Esophagus muscularis mucosa (tissue), 4 donors: ENCODE results near the gene GABRA5. TPM values are rescaled to one million over a fixed set of nuclear protein-coding genes. Genes with fewer than 3 reads are reported as not detected.
"Not testable (repeated sequence)": the region's sequence is repeated elsewhere in the genome, so short reads cannot be mapped to it uniquely, and the experiment has no call there.

Experiments
- DNase-seq: peaks from one replicate; pipeline ENCODE4 v3.0.0-alpha.2; 2017; ENCODE audit errors: extremely low spot score
- H3K27ac ChIP-seq, 4 donors: fragments of 200-600 bp; sonication (generic); replicated peaks in 1 of 4; 1 replicate in 3 of 4; 2 replicates in 1 of 4; pipeline ENCODE4 v1.5.1; 2016 to 2019; ENCODE audit warnings: mild to moderate bottlenecking in 1 of 4
- H3K27me3 ChIP-seq, 4 donors: fragments of 200-600 bp; sonication (generic); one replicate each; pipeline versions ENCODE4 v1.5.1 to v1.6.0; 2016 to 2019
- H3K36me3 ChIP-seq, 4 donors: fragments of 200-600 bp; sonication (generic); one replicate each; pipeline ENCODE4 v1.5.1; 2016 to 2019
- H3K4me1 ChIP-seq, 4 donors: fragments of 200-600 bp; sonication (generic); one replicate each; pipeline ENCODE4 v1.5.1; 2016 to 2019
- H3K4me3 ChIP-seq, 4 donors: fragments of 200-600 bp; sonication (generic); 1 replicate in 2 of 4; 2 replicates in 2 of 4; pipeline ENCODE4 v1.5.1; 2016 to 2019; ENCODE audit warnings: mild to moderate bottlenecking in 4 of 4, moderate library complexity in 1 of 4
- H3K9me3 ChIP-seq, 4 donors: fragments of 200-600 bp; sonication (generic); 1 replicate in 3 of 4; 2 replicates in 1 of 4; pipeline ENCODE4 v1.5.1; 2016 to 2019
- CTCF ChIP-seq, 3 experiments: fragments of 200-600 bp in 2 of 3; fragments of 450-650 bp in 1 of 3; sonication (generic) in 2 of 3; IDR thresholded peaks; one replicate each; pipeline ENCODE4 v1.5.1; 2017 to 2019; ENCODE audit warnings: antibody characterized with exemption in 3 of 3, mild to moderate bottlenecking in 2 of 3, moderate library complexity in 1 of 3
- EP300 ChIP-seq: sonication (generic); formaldehyde crosslinking; IDR thresholded peaks from one replicate; pipeline ENCODE4 v1.6.1; 2017; ENCODE audit warnings: antibody characterized with exemption
- POLR2A ChIP-seq: fragments of 450-650 bp; IDR thresholded peaks from one replicate; pipeline ENCODE4 v1.6.1; 2017; ENCODE audit warnings: antibody characterized with exemption, moderate library complexity, mild to moderate bottlenecking, low read depth
- POLR2AphosphoS5 ChIP-seq, 2 donors: sonication (generic); formaldehyde crosslinking; IDR thresholded peaks; one replicate each; pipeline ENCODE4 v1.6.1; 2017; ENCODE audit warnings: antibody characterized with exemption in 2 of 2
- WGBS: methylation state at CpG from one replicate; pipeline ENCODE4 v1.1.5; 2018; 5-methylcytosine and 5-hydroxymethylcytosine counted together
- intact Hi-C: fragments of 100-400 bp; cut with DNase I; formaldehyde crosslinking; loops from one replicate; pipeline ENCODE4 v1.15.1; 2023
- total RNA-seq, 4 donors: library from RNA; depleted of rRNA; stranded (reverse); fragments of >200 nt; gene quantifications; one replicate each; pipeline versions ENCODE4 v1.1.0 to v1.2.1, GENCODE V29; 2016

Gene GABRA5
- total RNA-seq, 4 donors from 2014 or later: 10.3 to 103 (median 38.0) TPM

GRCh38 chr15:26892678-26893077 is 25.8 kb downstream of the GABRA5 start:
- Histone ChIP-seq H3K4me1 (peaks cover 0 to 34% (median 19%) of the 10 kb centered on the region in 4 donors), H3K9me3 (peaks cover 0 to 4% (median 0%) of the 10 kb centered on the region in 4 donors), H3K27me3 (peaks cover 0 to 9% (median 0%) of the 10 kb centered on the region in 4 donors), H3K36me3 (peaks cover 0 to 3% (median 0%) of the 10 kb centered on the region in 4 donors), H3K4me3 (no peak overlapping the region), H3K27ac (no peak overlapping the region)
- intact Hi-C loops: no loop called here
- TF ChIP-seq CTCF (IDR thresholded peaks at IDR 0.05) (no peak), EP300 (no peak), POLR2A (no peak), POLR2AphosphoS5 (IDR thresholded peaks at IDR 0.05) (no peak)
- 78% methylated on average over 14 of the region's 14 CpGs for WGBS
- no peak for DNase-seq

GRCh38 chr15:26893351-26894065 is 26.6 kb downstream of the GABRA5 start:
- TF ChIP-seq EP300: no peak
- TF ChIP-seq CTCF (IDR thresholded peaks at IDR 0.05): no peak
- no peak for TF ChIP-seq POLR2A
- no peak for TF ChIP-seq POLR2AphosphoS5 (IDR thresholded peaks at IDR 0.05)
- Histone ChIP-seq H3K9me3 (peaks cover 0 to 4% (median 0%) of the 10 kb centered on the region in 4 donors), H3K4me1 (peaks cover 0 to 26% (median 16%) of the 10 kb centered on the region in 4 donors), H3K4me3 (no peak overlapping the region), H3K36me3 (peaks cover 0 to 3% (median 0%) of the 10 kb centered on the region in 4 donors), H3K27me3 (peaks cover 0 to 9% (median 0%) of the 10 kb centered on the region in 4 donors), H3K27ac (no peak overlapping the region)
- WGBS: 91% methylated on average over 35 of the region's 35 CpGs
- intact Hi-C loops: no loop called here
- DNase-seq: no peak

- 83% methylated on average over 25 of the region's 26 CpGs for WGBS
- H3K4me3 ChIP-seq: no peak overlapping the region
- peaks cover 0 to 3% (median 0%) of the 10 kb centered on the region in 4 donors for H3K36me3 ChIP-seq
- no peak overlapping the region for H3K27ac ChIP-seq
- no peak for DNase-seq
- peaks cover 0 to 9% (median 0%) of the 10 kb centered on the region in 4 donors for H3K27me3 ChIP-seq
- TF ChIP-seq EP300 (no peak), CTCF (IDR thresholded peaks at IDR 0.05) (no peak), POLR2AphosphoS5 (IDR thresholded peaks at IDR 0.05) (no peak), POLR2A (no peak)
- peaks cover 0 to 8% (median 0%) of the 10 kb centered on the region in 4 donors for H3K9me3 ChIP-seq
- H3K4me1 ChIP-seq: peaks cover 0 to 19% (median 10%) of the 10 kb centered on the region in 4 donors
- intact Hi-C loops: no loop called here
These were observed 27.3 kb downstream of the GABRA5 start for GRCh38 chr15:26894181-26894580.

GRCh38 chr15:26895346-26895745 is 28.5 kb downstream of the GABRA5 start:
- intact Hi-C loops: not testable (repeated sequence)
- WGBS: 95% methylated on average over 19 of the region's 19 CpGs

GRCh38 chr15:26899658-26900057 is 32.8 kb downstream of the GABRA5 start:
- WGBS: 91% methylated on average over 3 of the region's 3 CpGs
- TF ChIP-seq POLR2A (no peak), CTCF (IDR thresholded peaks at IDR 0.05) (no peak), EP300 (no peak), POLR2AphosphoS5 (IDR thresholded peaks at IDR 0.05) (no peak)
- DNase-seq: no peak
- peaks cover 0 to 3% (median 0%) of the 10 kb centered on the region in 4 donors for H3K36me3 ChIP-seq
- H3K9me3 ChIP-seq: peaks cover 0 to 24% (median 5%) of the 10 kb centered on the region in 4 donors
- H3K4me3 ChIP-seq: no peak overlapping the region
- H3K27me3 ChIP-seq: no peaks in the 10 kb centered on the region
- intact Hi-C loops: no loop called here
- H3K27ac ChIP-seq: no peak overlapping the region
- peaks cover 0 to 5% (median 0%) of the 10 kb centered on the region in 4 donors for H3K4me1 ChIP-seq

More at GRCh38 chr15:26895346-26895745, 28.5 kb downstream of the GABRA5 start:
- not testable (repeated sequence) for H3K27me3 ChIP-seq, H3K4me3 ChIP-seq, DNase-seq, H3K36me3 ChIP-seq, H3K9me3 ChIP-seq, H3K27ac ChIP-seq
- H3K4me1 ChIP-seq: peaks cover 0 to 17% (median 9%) of the 10 kb centered on the region in 4 donors
